GM06990 (cell line): ENCODE data around the gene SLC23A2.

Source experiments
- DNase-seq: peaks from one replicate; pipeline ENCODE4 v3.0.0-alpha.2; 2011; ENCODE audit not compliant: insufficient read length; ENCODE audit errors: extremely low read depth
- H3K27me3 ChIP-seq: replicated peaks from 2 replicates; pipeline ENCODE4 v1.6.0; 2011; ENCODE audit warnings: low read length; ENCODE audit not compliant: control insufficient read depth, insufficient read depth
- H3K36me3 ChIP-seq: 2 replicates; pipeline ENCODE4 v1.5.1; 2011; ENCODE audit warnings: low read length; ENCODE audit not compliant: control insufficient read depth, insufficient read depth
- H3K4me3 ChIP-seq: replicated peaks from 2 replicates; pipeline ENCODE4 v1.5.1; 2011; ENCODE audit warnings: low read depth, mild to moderate bottlenecking, control low read depth, low read length
- TF ChIP-seq, protein P1 (sequence below): IDR thresholded peaks from 2 replicates; pipeline ENCODE4 v1.5.1; 2011; ENCODE audit warnings: low read length, control low read depth, mild to moderate bottlenecking, inconsistent platforms; ENCODE audit not compliant: insufficient read depth, poor library complexity, severe bottlenecking

The SLC23A2 gene

DNA sequence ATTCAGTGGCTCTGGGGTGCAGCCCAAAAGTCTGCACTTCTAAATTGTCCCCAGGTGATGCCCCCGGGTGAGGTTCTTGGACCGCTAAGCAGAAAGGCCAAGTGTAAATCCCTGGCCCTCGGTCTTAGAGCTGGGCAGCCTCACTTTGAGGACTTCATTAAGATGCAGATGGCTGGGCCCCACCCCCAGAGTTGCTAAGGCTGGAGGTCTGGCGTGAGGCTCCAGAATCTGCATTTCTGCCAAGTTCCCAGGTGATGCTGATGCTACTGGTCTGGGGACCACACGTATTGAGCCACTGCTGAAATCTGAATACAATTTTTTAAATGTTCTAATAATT is 735 bp upstream of the SLC23A2 start:
- peak overlapping the region; percentile 12 for H3K4me3 ChIP-seq
- H3K27me3 ChIP-seq = no peaks in the 10 kb centered on the region
- DNase-seq = no peak
- no peaks in the 10 kb centered on the region for H3K36me3 ChIP-seq
- TF ChIP-seq, protein P1, sequence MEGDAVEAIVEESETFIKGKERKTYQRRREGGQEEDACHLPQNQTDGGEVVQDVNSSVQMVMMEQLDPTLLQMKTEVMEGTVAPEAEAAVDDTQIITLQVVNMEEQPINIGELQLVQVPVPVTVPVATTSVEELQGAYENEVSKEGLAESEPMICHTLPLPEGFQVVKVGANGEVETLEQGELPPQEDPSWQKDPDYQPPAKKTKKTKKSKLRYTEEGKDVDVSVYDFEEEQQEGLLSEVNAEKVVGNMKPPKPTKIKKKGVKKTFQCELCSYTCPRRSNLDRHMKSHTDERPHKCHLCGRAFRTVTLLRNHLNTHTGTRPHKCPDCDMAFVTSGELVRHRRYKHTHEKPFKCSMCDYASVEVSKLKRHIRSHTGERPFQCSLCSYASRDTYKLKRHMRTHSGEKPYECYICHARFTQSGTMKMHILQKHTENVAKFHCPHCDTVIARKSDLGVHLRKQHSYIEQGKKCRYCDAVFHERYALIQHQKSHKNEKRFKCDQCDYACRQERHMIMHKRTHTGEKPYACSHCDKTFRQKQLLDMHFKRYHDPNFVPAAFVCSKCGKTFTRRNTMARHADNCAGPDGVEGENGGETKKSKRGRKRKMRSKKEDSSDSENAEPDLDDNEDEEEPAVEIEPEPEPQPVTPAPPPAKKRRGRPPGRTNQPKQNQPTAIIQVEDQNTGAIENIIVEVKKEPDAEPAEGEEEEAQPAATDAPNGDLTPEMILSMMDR = no peak

DNA sequence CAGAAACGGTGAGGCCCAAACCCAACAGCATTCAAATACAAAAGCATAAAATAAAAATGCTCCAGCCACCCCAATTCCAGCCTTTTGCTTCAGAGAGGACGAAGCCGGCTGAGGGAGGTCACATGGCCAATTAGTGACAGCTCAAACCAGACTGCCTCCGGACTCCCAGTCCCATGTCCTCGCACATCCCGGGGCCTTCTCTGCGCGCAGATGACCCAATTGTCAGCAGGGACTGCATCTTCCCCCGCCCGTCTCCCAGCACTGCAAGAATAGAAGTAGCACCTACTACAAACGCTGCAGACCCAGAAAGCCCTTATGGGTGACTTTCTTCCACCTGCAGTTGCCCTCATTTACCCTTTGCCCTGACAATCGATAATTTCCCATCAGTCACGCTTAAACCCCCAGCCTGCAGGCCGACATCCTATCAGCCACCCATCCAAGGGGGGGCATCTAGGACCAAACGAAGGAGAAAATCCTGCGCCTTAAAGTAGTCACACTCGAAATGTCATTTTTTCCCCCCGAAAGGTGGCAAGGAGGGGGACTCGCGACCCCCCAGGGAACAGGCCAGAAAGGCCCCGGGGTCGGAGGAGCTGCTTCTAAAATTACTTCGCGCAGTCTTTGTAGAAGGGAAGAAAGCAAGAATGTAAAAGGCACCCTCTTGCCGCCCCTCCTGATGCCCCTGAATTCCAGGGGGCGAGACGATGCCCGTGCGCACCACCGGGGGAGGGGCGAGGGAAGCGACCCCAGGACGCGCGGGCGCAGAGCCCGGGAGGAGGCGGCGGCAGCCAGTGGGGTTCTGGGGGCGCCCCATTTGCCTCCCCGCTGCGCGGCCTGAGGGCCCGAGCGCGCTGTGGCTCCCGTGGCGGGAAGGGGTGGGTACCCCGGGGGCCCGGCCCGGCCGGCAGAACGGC is 792 bp downstream of the SLC23A2 start:
- TF ChIP-seq, protein P1 = no peak
- peak; percentile 33 for DNase-seq
- H3K27me3 ChIP-seq = no peaks in the 10 kb centered on the region
- no peaks in the 10 kb centered on the region for H3K36me3 ChIP-seq
- peak overlapping the region; percentile 71 for H3K4me3 ChIP-seq

DNA sequence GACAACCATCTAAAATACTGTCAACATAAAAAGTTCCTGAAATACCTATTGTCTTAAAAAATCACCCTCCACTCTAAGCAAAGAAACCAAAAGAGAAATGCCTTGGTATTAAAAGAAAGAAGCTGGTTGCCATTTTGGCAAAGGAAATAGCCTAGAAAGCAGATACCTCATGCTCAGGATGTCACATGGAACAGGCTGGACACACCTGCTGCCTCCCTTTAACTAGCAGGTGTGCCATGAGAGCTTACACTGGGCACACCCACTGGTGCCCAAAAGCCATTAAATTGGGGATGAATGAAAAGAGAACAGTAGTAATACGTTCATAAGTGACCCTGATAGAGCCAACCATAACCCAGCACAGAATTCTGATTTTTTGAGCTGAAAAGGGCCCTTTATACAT is 1.5 kb downstream of the SLC23A2 start:
- no peaks in the 10 kb centered on the region for H3K27me3 ChIP-seq
- no peaks in the 10 kb centered on the region for H3K36me3 ChIP-seq
- no peak for DNase-seq
- TF ChIP-seq, protein P1 = no peak
- H3K4me3 ChIP-seq = peak overlapping the region; percentile 71

DNA sequence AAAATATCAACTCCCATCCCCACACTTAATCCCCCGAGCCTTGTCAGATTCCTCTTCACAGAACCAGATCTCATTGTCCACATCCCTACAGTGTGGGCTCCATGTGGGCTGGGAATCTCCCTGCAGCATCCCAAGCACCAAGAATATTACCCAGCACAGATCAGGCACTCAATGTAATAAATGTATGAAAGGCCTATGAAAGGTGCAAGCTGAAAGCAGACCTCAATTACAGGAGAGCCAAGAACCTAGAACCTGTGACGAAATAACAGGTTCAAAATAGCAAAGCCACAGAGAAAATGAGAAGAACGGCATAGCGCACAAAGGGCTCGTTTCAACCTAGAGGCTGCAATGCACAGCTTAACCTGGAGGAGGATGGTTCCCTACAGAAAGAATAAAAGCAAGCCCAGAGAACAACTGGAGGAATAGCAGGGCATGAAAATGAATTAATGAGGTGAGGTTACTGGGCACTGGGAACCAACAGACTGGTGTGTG is 3.1 kb downstream of the SLC23A2 start:
- H3K4me3 ChIP-seq = no peak overlapping the region
- TF ChIP-seq, protein P1 = peak; percentile 37
- no peak for DNase-seq
- no peaks in the 10 kb centered on the region for H3K27me3 ChIP-seq
- no peaks in the 10 kb centered on the region for H3K36me3 ChIP-seq

DNA sequence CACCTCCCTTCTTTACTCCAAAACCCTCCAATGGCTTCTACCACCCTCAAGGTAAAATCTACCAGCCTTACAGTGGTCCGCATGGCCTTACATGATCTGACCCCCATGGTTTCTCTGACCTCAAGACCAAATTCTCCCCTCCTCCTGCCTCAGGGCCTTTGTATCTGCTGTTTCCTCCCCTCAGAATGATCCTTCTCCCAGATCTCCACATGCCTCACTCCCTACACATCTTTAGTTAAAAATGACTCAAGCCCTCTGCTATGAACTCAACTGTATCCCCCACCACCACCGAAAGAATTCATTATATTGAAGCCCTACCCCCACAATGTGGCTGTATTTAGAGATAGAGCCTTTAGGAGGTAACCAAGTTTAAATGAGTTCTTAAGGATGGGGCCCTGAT is 4.1 kb downstream of the SLC23A2 start:
- TF ChIP-seq, protein P1 = no peak
- Histone ChIP-seq H3K27me3 (no peaks in the 10 kb centered on the region), H3K36me3 (no peaks in the 10 kb centered on the region), H3K4me3 (no peak overlapping the region)
- DNase-seq = no peak
